Gastroesophageal sphincter (tissue), 4 donors: Measurements from ENCODE around the gene KIF18A. TPM values are rescaled to one million over a fixed set of nuclear protein-coding genes. Genes with fewer than 3 reads are reported as not detected.

ENCODE experiments used
- ATAC-seq: fragments of 150-250 bp; one replicate; pipeline ENCODE4 v1.9.1; 2016; ENCODE audit warnings: mild to moderate bottlenecking, moderate library complexity
- H3K27ac ChIP-seq, 4 donors: fragments of 200-600 bp; sonication (generic) in 3 of 4; 1 replicate in 3 of 4; 2 replicates in 1 of 4; pipeline ENCODE4 v1.5.1; 2016 to 2019
- H3K27me3 ChIP-seq: fragments of 200-600 bp; sonication (generic); one replicate; pipeline ENCODE4 v1.5.1; 2019
- H3K36me3 ChIP-seq, 2 donors: fragments of 200-600 bp; sonication (generic); one replicate each; pipeline ENCODE4 v1.5.1; 2019; ENCODE audit warnings: control low read depth in 1 of 2
- H3K4me1 ChIP-seq, 3 donors: fragments of 200-600 bp; sonication (generic); 1 replicate in 2 of 3; 2 replicates in 1 of 3; pipeline ENCODE4 v1.5.1; 2016 to 2019; ENCODE audit warnings: control low read depth in 2 of 3
- H3K4me3 ChIP-seq, 2 donors: fragments of 200-600 bp; sonication (generic); one replicate each; pipeline ENCODE4 v1.5.1; 2019; ENCODE audit warnings: mild to moderate bottlenecking in 1 of 2, moderate library complexity in 1 of 2
- H3K9me3 ChIP-seq, 3 donors: fragments of 200-600 bp; sonication (generic); one replicate each; pipeline ENCODE4 v1.5.1; 2017 to 2019; ENCODE audit warnings: control low read depth in 2 of 3
- EP300 ChIP-seq: sonication (generic); formaldehyde crosslinking; IDR thresholded peaks from one replicate; pipeline ENCODE4 v1.6.1; 2017; ENCODE audit warnings: antibody characterized with exemption, mild to moderate bottlenecking
- POLR2A ChIP-seq, 2 donors: fragments of 450-650 bp; IDR thresholded peaks; one replicate each; pipeline ENCODE4 v1.6.1; 2017; ENCODE audit warnings: antibody characterized with exemption in 2 of 2, mild to moderate bottlenecking in 2 of 2, moderate library complexity in 1 of 2
- POLR2AphosphoS5 ChIP-seq: sonication (generic); formaldehyde crosslinking; IDR thresholded peaks from one replicate; pipeline ENCODE4 v1.6.1; 2017; ENCODE audit warnings: antibody characterized with exemption
- WGBS, 2 donors: methylation state at CpG; one replicate each; pipeline ENCODE4 v1.1.5; 2018; ENCODE audit warnings: low coverage in 1 of 2; 5-methylcytosine and 5-hydroxymethylcytosine counted together
- total RNA-seq, 4 donors: library from RNA; depleted of rRNA; stranded (reverse); fragments of >200 nt; gene quantifications; one replicate each; pipeline ENCODE4 v1.1.0, GENCODE V29; 2016
- TF ChIP-seq, protein P1 (sequence below), 4 experiments: fragments of 200-600 bp in 2 of 4; fragments of 450-650 bp in 2 of 4; sonication (generic) in 1 of 4; IDR thresholded peaks; one replicate each; pipeline ENCODE4 v1.5.1; 2017 to 2019; ENCODE audit warnings: antibody characterized with exemption in 4 of 4, mild to moderate bottlenecking in 2 of 4, moderate library complexity in 2 of 4

Gene KIF18A
- total RNA-seq, 4 donors from 2014 or later: 0.15 to 0.81 (median 0.59) TPM; not detected in 1

DNA sequence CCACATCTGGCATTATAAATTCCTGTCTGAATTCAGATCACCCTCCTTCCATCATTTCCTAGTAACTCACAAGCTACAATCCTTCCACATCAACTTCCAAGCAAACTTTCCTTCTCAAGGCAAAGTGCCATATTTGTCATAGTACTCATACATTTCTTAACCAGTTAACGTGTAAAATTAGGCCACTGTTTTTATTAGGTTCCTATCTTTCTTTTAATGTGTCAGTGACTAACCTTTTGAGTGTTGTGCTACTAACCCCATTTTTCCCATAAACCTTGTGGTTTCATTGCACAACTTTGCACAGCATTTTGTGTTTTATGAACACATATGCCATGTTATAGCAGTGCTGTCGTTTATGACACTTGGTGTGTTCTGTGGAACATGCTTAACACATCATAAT, 90.1 kb downstream of the KIF18A start:
- Histone ChIP-seq H3K27me3 (no peaks in the 10 kb centered on the region), H3K36me3 (no peaks in the 10 kb centered on the region), H3K4me1 (no peaks in the 10 kb centered on the region), H3K27ac (no peak overlapping the region), H3K4me3 (no peak overlapping the region), H3K9me3 (no peaks in the 10 kb centered on the region)
- ATAC-seq: no peak
- WGBS, 2 donors: 80 to 100% methylated on average over 2 of the region's 2 CpGs
- no peak for TF ChIP-seq EP300
- TF ChIP-seq POLR2AphosphoS5: no peak
- TF ChIP-seq POLR2A (IDR thresholded peaks at IDR 0.05): no peak
- TF ChIP-seq, protein P1, sequence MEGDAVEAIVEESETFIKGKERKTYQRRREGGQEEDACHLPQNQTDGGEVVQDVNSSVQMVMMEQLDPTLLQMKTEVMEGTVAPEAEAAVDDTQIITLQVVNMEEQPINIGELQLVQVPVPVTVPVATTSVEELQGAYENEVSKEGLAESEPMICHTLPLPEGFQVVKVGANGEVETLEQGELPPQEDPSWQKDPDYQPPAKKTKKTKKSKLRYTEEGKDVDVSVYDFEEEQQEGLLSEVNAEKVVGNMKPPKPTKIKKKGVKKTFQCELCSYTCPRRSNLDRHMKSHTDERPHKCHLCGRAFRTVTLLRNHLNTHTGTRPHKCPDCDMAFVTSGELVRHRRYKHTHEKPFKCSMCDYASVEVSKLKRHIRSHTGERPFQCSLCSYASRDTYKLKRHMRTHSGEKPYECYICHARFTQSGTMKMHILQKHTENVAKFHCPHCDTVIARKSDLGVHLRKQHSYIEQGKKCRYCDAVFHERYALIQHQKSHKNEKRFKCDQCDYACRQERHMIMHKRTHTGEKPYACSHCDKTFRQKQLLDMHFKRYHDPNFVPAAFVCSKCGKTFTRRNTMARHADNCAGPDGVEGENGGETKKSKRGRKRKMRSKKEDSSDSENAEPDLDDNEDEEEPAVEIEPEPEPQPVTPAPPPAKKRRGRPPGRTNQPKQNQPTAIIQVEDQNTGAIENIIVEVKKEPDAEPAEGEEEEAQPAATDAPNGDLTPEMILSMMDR (IDR thresholded peaks at IDR 0.05): no peak

DNA sequence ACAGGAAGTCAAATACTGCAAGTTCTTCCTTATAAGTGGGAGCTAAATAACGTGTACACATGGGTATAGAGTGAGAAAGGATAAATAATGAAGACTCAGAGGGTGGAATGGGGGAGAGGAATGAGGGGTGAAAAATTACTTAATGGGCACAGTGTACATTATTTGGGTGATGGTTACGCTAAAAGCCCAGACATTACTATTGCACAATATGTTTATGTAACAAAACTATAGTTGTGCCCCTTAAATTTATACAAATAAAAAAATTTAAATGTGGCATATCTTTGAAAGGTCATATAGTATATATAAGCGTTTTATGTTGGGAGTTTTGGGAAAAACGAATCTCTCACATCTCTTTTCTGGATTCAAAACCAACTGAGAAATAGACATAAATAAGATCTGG, 96.1 kb downstream of the KIF18A start:
- TF ChIP-seq, protein P1 (IDR thresholded peaks at IDR 0.05): no peak
- no peak for TF ChIP-seq POLR2A (IDR thresholded peaks at IDR 0.05)
- no peak for TF ChIP-seq EP300
- TF ChIP-seq POLR2AphosphoS5: no peak
- Histone ChIP-seq H3K36me3 (no peaks in the 10 kb centered on the region), H3K27me3 (no peaks in the 10 kb centered on the region), H3K4me1 (no peaks in the 10 kb centered on the region), H3K9me3 (no peaks in the 10 kb centered on the region), H3K4me3 (no peak overlapping the region), H3K27ac (no peak overlapping the region)
- 83 to 97% methylated on average over 4 of the region's 4 CpGs for WGBS, 2 donors
- no peak for ATAC-seq

DNA sequence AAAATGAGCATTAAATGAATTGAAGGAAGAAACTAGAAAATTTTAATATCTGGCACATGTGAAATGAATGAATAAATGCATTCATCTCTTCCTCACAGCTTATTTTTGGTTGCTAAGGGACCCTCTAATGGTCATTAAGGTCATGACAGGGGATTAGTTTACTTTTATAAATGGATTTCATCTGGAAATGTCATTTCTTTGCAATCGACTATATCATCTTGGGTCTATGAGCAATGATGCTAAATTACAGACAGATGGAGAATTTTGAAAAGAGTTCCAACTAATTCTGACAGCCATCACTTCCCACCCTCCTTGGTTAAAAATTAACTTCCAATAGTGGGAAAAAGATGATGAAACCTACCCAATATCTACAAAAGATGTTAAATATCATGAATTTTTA, 98.0 kb downstream of the KIF18A start:
- no peaks in the 10 kb centered on the region for H3K4me1 ChIP-seq
- no peak overlapping the region for H3K4me3 ChIP-seq
- 23 to 27% methylated on average over 1 of the region's 1 CpG for WGBS, 2 donors
- no peaks in the 10 kb centered on the region for H3K27me3 ChIP-seq
- H3K9me3 ChIP-seq: peaks cover 0 to 2% (median 0%) of the 10 kb centered on the region in 3 donors
- H3K27ac ChIP-seq: no peak overlapping the region
- no peak for ATAC-seq
- no peaks in the 10 kb centered on the region for H3K36me3 ChIP-seq
- no peak for TF ChIP-seq POLR2AphosphoS5
- no peak for TF ChIP-seq POLR2A (IDR thresholded peaks at IDR 0.05)
- TF ChIP-seq EP300: no peak
- TF ChIP-seq, protein P1 (IDR thresholded peaks at IDR 0.05): no peak

- Histone ChIP-seq H3K27ac (no peak overlapping the region), H3K4me1 (no peaks in the 10 kb centered on the region), H3K9me3 (peaks cover 0 to 2% (median 0%) of the 10 kb centered on the region in 3 donors), H3K36me3 (no peaks in the 10 kb centered on the region), H3K4me3 (no peak overlapping the region), H3K27me3 (no peaks in the 10 kb centered on the region)
- no peak for ATAC-seq
- TF ChIP-seq POLR2AphosphoS5 (no peak), POLR2A (IDR thresholded peaks at IDR 0.05) (no peak)
- TF ChIP-seq, protein P1 (IDR thresholded peaks at IDR 0.05): no peak
These were observed 98.6 kb downstream of the KIF18A start for GRCh38 chr11:28009388-28009787.

- TF ChIP-seq, protein P1 (IDR thresholded peaks at IDR 0.05): no peak
- peaks cover 0 to 28% (median 2%) of the 10 kb centered on the region in 3 donors for H3K9me3 ChIP-seq
- H3K4me1 ChIP-seq: no peaks in the 10 kb centered on the region
- no peak overlapping the region for H3K4me3 ChIP-seq
- H3K27ac ChIP-seq: no peak overlapping the region
- no peak for ATAC-seq
- no peaks in the 10 kb centered on the region for H3K27me3 ChIP-seq
- H3K36me3 ChIP-seq: no peaks in the 10 kb centered on the region
These were observed 104.3 kb downstream of the KIF18A start for GRCh38 chr11:28003615-28004014.
